Measurements from ENCODE around the gene RHOT2. TPM values are rescaled to one million over a fixed set of nuclear protein-coding genes. Genes with fewer than 3 reads are reported as not detected.

RHOT2 gene
- total RNA-seq, 4 donors from 2014 or later, result 110 to 416 (median 239) TPM

GRCh38 chr16:671353-672131, 3.6 kb downstream of the RHOT2 start:
- TF ChIP-seq POLR2A (IDR thresholded peaks at IDR 0.05), result no peak
- TF ChIP-seq CTCF (IDR thresholded peaks at IDR 0.05), result no peak
- no peaks in the 10 kb centered on the region for H3K9me3 ChIP-seq
- no peaks in the 10 kb centered on the region for H3K27me3 ChIP-seq
- H3K36me3 ChIP-seq, result peaks cover 0 to 50% (median 0%) of the 10 kb centered on the region in 3 donors
- DNase-seq, result no peak
- H3K27ac ChIP-seq, result no peak overlapping the region
- H3K4me3 ChIP-seq, result no peak overlapping the region
- peaks cover 12 to 39% (median 23%) of the 10 kb centered on the region in 4 donors for H3K4me1 ChIP-seq

- Histone ChIP-seq H3K9me3 (no peaks in the 10 kb centered on the region), H3K27ac (no peak overlapping the region), H3K4me1 (peaks cover 13 to 43% (median 23%) of the 10 kb centered on the region in 4 donors), H3K36me3 (peaks cover 0 to 50% (median 0%) of the 10 kb centered on the region in 3 donors), H3K27me3 (no peaks in the 10 kb centered on the region), H3K4me3 (no peak overlapping the region)
- TF ChIP-seq POLR2A (IDR thresholded peaks at IDR 0.05) (no peak), CTCF (IDR thresholded peaks at IDR 0.05) (no peak)
- DNase-seq, result no peak
These were observed 4.4 kb downstream of the RHOT2 start for GRCh38 chr16:672371-672770.

GRCh38 chr16:672851-673250, 4.9 kb downstream of the RHOT2 start:
- H3K4me3 ChIP-seq, result no peak overlapping the region
- no peaks in the 10 kb centered on the region for H3K9me3 ChIP-seq
- TF ChIP-seq POLR2A (IDR thresholded peaks at IDR 0.05) (no peak), CTCF (IDR thresholded peaks at IDR 0.05) (no peak)
- no peak for DNase-seq
- peaks cover 0 to 50% (median 0%) of the 10 kb centered on the region in 3 donors for H3K36me3 ChIP-seq
- no peaks in the 10 kb centered on the region for H3K27me3 ChIP-seq
- no peak overlapping the region for H3K27ac ChIP-seq
- peaks cover 13 to 43% (median 22%) of the 10 kb centered on the region in 4 donors for H3K4me1 ChIP-seq

GRCh38 chr16:673399-673991, 5.6 kb downstream of the RHOT2 start:
- no peaks in the 10 kb centered on the region for H3K27me3 ChIP-seq
- H3K36me3 ChIP-seq, result peaks cover 0 to 50% (median 0%) of the 10 kb centered on the region in 3 donors
- DNase-seq, result no peak
- H3K9me3 ChIP-seq, result no peaks in the 10 kb centered on the region
- TF ChIP-seq POLR2A (IDR thresholded peaks at IDR 0.05), result no peak
- TF ChIP-seq CTCF (IDR thresholded peaks at IDR 0.05), result no peak
- no peak overlapping the region for H3K4me3 ChIP-seq
- peaks cover 13 to 43% (median 23%) of the 10 kb centered on the region in 4 donors for H3K4me1 ChIP-seq
- no peak overlapping the region for H3K27ac ChIP-seq

- no peak overlapping the region for H3K27ac ChIP-seq
- TF ChIP-seq POLR2A (IDR thresholded peaks at IDR 0.05) (no peak), CTCF (IDR thresholded peaks at IDR 0.05) (no peak)
- peaks cover 12 to 37% (median 22%) of the 10 kb centered on the region in 4 donors for H3K4me1 ChIP-seq
- H3K9me3 ChIP-seq, result no peaks in the 10 kb centered on the region
- H3K4me3 ChIP-seq, result no peak overlapping the region
- H3K36me3 ChIP-seq, result peaks cover 0 to 49% (median 0%) of the 10 kb centered on the region in 3 donors
- no peaks in the 10 kb centered on the region for H3K27me3 ChIP-seq
- DNase-seq, result no peak
These were observed 6.4 kb downstream of the RHOT2 start for GRCh38 chr16:674214-674881.

Data from Peyer's patch (tissue), 4 donors.